HepG2 (cell line): ENCODE measurements around the gene OSER1. TPM values are rescaled to one million over a fixed set of nuclear protein-coding genes. Genes with fewer than 3 reads are reported as not detected.

Experiments
- ARID4A ChIP-seq: sonication (generic); formaldehyde crosslinking; IDR thresholded peaks from 2 replicates; pipeline ENCODE4 v1.5.0; 2020; ENCODE audit warnings: mild to moderate bottlenecking, missing genetic modification reagents, borderline replicate concordance
- ATF1 ChIP-seq: IDR thresholded peaks from 2 replicates; pipeline ENCODE4 v1.6.1; 2016; ENCODE audit warnings: mild to moderate bottlenecking, control low read depth
- CHD4 ChIP-seq: fragments of 200-600 bp; sonication (generic); IDR thresholded peaks from 2 replicates; pipeline ENCODE4 v1.7.0; 2017; ENCODE audit warnings: mild to moderate bottlenecking, low read length, borderline replicate concordance
- ELF3 ChIP-seq: IDR thresholded peaks from 2 replicates; pipeline ENCODE4 v1.6.1; 2016; ENCODE audit warnings: missing genetic modification reagents, missing compliant biosample characterization
- EP300 ChIP-seq, 3 experiments: sonication (generic) in 1 of 3; formaldehyde crosslinking in 1 of 3; IDR thresholded peaks; 2 replicates each; pipeline versions ENCODE4 v1.5.1 to v1.6.1; 2011 to 2020; ENCODE audit warnings: low read depth in 2 of 3, low read length in 2 of 3, borderline replicate concordance in 1 of 3, improper control_type of control experiment in 1 of 3, mild to moderate bottlenecking in 1 of 3, missing genetic modification reagents in 1 of 3, moderate library complexity in 1 of 3
- HDAC2 ChIP-seq: sonication (generic); formaldehyde crosslinking; IDR thresholded peaks from 2 replicates; pipeline ENCODE4 v1.4.0; 2020; ENCODE audit warnings: missing genetic modification reagents
- HMGXB4 ChIP-seq, 2 experiments: sonication (generic) in 1 of 2; formaldehyde crosslinking in 1 of 2; IDR thresholded peaks; 2 replicates each; pipeline versions ENCODE4 v1.4.0 to v1.6.1; 2018 to 2020; ENCODE audit warnings: missing genetic modification reagents in 2 of 2, borderline replicate concordance in 1 of 2, low read depth in 1 of 2, mild to moderate bottlenecking in 1 of 2, missing biosample characterization in 1 of 2
- MLLT10 ChIP-seq: sonication (generic); formaldehyde crosslinking; IDR thresholded peaks from 2 replicates; pipeline ENCODE4 v1.4.0; 2020; ENCODE audit warnings: missing genetic modification reagents
- SAP130 ChIP-seq: IDR thresholded peaks from 2 replicates; pipeline ENCODE4 v1.6.1; 2016; ENCODE audit warnings: low read depth
- TEAD3 ChIP-seq: optimal IDR thresholded peaks from 2 replicates; pipeline ENCODE3; 2016; ENCODE audit warnings: borderline replicate concordance
- polyA plus RNA-seq, 8 experiments: library from polyadenylated mRNA; depleted of rRNA in 3 of 8; stranded (reverse) in 7 of 8; unstranded in 1 of 8; fragments of >200 nt; fragmentation: Illumina TruSeq in 4 of 8; extraction: Trizol in 4 of 8; gene quantifications; 2 replicates each; pipeline versions ENCODE4 v1.2.1 to v1.2.3, GENCODE V29; 2011 to 2016; ENCODE audit warnings: low read depth in 4 of 8, missing spikeins in 1 of 8, mixed read lengths in 1 of 8; ENCODE audit not compliant: insufficient read depth in 1 of 8
- total RNA-seq, 5 experiments: library from RNA; depleted of rRNA; stranded (reverse); fragments of >200 nt; fragmentation: Illumina TruSeq; extraction: Trizol; gene quantifications; 2 replicates each; pipeline ENCODE4 v1.2.3, GENCODE V29; 2016; ENCODE audit warnings: low read depth in 1 of 5
- TF ChIP-seq, protein P1 (sequence below): sonication (generic); formaldehyde crosslinking; IDR thresholded peaks from 2 replicates; pipeline ENCODE4 v1.8.0; 2022; ENCODE audit warnings: mild to moderate bottlenecking, missing genetic modification reagents, moderate library complexity

Gene OSER1
- total and polyA plus RNA-seq, 2 of the 13 experiments (the other 11 are each of a cell fraction or from before 2014, with no cell fraction given), result 71.2 to 71.5 TPM

- TF ChIP-seq ELF3 (CRISPR knock-in tag) (0 out of 2 replicates have a peak, but pooled peaks have one; percentile 47), HDAC2 (CRISPR knock-in tag) (peak; percentile 59), SAP130 (CRISPR knock-in tag) (peak; percentile 81), EP300 (IDR thresholded peaks at IDR 0.05; ENCODE audit: low read depth in 2 of 2, low read length in 2 of 2) (peak in 1 of 2 experiments; percentile 40; a peak in 1 of 4 replicates), EP300 (CRISPR knock-in tag; IDR thresholded peaks at IDR 0.05; ENCODE audit: borderline replicate concordance) (no peak), ARID4A (peak; percentile 39; the same call in 1 of the 2 replicates), ATF1 (CRISPR knock-in tag) (peak; percentile 48; the same call in 1 of the 2 replicates), TEAD3 (peak; percentile 90), CHD4 (peak; percentile 24; the same call in 1 of the 2 replicates), MLLT10 (no peak), HMGXB4 (CRISPR knock-in tag; IDR thresholded peaks at IDR 0.05; ENCODE audit: borderline replicate concordance in 1 of 2, low read depth in 1 of 2) (0 out of 4 replicates have a peak, but pooled peaks of 1 of the 2 experiments have one; percentile 11)
- TF ChIP-seq, protein P1, sequence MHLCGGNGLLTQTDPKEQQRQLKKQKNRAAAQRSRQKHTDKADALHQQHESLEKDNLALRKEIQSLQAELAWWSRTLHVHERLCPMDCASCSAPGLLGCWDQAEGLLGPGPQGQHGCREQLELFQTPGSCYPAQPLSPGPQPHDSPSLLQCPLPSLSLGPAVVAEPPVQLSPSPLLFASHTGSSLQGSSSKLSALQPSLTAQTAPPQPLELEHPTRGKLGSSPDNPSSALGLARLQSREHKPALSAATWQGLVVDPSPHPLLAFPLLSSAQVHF, result no peak
These were observed 4.4 kb downstream of the OSER1 start (continued) for GRCh38 chr20:44206132-44206531.
